ENCODE measurements around the gene GET4.

The GET4 gene

DNA sequence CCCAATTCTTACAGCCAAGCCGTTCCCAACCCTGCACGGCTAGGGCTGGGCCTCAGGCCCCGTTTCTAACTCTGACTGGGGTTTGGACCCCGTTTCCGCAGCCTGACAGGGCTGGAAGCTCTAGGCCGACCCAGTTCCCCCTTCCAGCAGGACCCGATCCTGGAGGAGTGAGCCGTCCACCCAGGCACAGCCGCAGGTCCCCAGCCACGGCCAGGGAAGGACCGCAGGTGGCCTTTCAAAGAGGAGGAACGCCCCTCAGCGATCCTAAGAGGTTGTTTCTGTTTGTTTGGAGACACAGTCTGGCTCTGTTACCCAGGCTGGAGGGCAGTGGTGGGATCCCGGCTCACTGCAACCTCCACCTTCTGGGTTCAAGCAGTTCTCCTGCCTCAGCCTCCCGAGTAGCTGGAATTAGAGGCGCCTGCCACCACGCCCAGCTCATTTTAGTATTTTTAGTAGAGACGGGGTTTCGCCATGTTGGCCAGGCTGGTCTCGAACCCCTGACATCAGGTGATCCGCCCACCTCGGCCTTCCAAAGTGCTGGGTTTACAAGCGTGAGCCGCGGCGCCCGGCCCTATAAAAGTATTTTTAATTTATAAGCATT is 778 bp upstream of the GET4 start:
- TF ChIP-seq POLR2A (IDR thresholded peaks at IDR 0.05; ENCODE audit: extremely low read depth, insufficient read length) (no peak), MYC (IDR thresholded peaks at IDR 0.05; ENCODE audit: low read depth, low read length) (no peak)
- TF ChIP-seq, protein P1, sequence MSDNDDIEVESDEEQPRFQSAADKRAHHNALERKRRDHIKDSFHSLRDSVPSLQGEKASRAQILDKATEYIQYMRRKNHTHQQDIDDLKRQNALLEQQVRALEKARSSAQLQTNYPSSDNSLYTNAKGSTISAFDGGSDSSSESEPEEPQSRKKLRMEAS (IDR thresholded peaks at IDR 0.05; ENCODE audit: low read depth, low read length) = no peak
- TF ChIP-seq, protein P2, sequence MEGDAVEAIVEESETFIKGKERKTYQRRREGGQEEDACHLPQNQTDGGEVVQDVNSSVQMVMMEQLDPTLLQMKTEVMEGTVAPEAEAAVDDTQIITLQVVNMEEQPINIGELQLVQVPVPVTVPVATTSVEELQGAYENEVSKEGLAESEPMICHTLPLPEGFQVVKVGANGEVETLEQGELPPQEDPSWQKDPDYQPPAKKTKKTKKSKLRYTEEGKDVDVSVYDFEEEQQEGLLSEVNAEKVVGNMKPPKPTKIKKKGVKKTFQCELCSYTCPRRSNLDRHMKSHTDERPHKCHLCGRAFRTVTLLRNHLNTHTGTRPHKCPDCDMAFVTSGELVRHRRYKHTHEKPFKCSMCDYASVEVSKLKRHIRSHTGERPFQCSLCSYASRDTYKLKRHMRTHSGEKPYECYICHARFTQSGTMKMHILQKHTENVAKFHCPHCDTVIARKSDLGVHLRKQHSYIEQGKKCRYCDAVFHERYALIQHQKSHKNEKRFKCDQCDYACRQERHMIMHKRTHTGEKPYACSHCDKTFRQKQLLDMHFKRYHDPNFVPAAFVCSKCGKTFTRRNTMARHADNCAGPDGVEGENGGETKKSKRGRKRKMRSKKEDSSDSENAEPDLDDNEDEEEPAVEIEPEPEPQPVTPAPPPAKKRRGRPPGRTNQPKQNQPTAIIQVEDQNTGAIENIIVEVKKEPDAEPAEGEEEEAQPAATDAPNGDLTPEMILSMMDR (IDR thresholded peaks at IDR 0.05; ENCODE audit: low read depth, low read length) = no peak
- DNase-seq (ENCODE audit: low read depth) = no peak
- no peak overlapping the region for H3K4me3 ChIP-seq (ENCODE audit: low read depth, low read length)

DNA sequence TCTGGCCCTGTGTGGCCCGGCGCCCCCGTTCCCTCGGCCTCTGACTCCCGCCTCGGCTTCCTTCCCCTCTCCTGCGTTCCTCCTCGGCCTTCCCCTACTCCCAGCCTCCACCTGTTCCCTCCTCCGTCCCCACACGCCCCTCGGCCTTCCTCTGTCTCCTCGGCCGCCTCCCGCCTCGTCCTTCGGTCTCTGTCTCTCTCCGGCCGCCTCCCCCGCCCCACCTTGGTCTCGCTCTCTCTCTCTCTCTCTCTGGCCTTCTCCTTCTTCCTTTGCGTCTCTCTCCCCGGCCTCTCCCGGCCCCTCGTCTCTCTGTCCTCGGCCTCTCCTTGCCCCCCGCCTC is 588 bp downstream of the GET4 start:
- TF ChIP-seq MYC (IDR thresholded peaks at IDR 0.05; ENCODE audit: low read depth, low read length) (no peak), POLR2A (IDR thresholded peaks at IDR 0.05; ENCODE audit: extremely low read depth, insufficient read length) (no peak)
- TF ChIP-seq, protein P2 (IDR thresholded peaks at IDR 0.05; ENCODE audit: low read depth, low read length) = no peak
- TF ChIP-seq, protein P1 (IDR thresholded peaks at IDR 0.05; ENCODE audit: low read depth, low read length) = no peak
- peak overlapping the region; percentile 67 for H3K4me3 ChIP-seq (ENCODE audit: low read depth, low read length)
- DNase-seq (ENCODE audit: low read depth) = peak; percentile 66

DNA sequence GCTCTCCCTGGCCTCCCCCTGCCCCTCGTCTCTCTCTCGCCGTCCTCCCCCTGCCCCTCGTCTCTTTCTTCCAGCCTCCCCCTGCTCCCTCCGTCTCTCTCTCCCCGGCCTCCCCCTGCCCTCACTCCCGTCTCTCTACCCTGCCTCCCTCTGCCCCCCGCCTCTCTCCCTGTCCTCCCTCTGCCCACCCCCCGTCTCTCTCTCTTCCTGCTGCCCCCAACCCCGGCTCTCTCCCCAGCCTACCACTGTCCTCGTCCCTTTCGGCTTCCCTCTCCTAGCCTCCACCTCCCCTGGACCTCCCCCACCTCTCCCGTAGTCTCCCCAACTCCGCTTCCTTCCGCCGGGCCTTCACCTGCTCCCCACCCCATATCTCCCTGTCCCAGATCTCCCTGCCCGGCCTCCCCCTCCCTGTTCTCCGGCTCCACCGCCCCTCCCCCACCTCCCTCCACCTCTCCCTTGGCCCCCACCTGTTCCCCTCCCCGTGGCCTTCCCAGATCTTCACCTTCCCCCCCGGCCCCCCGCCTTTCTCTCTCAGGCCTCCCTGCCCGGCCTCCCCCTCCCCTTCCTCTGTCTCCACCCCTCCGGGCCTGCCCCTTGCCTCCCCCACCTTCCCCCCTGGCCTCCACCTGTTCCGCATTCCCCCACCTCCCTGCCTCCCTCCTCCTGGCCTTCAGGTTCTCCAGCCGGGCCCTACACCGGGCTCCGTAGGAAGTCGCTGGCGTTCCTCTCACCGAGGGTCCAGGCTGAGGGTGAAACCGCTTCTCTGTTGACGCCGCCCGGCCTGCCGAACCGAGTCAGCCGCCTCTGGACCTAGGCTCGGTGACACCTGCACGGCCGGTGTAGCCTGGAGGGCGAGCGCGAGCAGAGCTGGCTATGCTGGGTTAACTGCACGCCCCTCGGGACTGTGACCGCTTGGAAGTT is 1.2 kb downstream of the GET4 start:
- peak overlapping the region; percentile 67 for H3K4me3 ChIP-seq (ENCODE audit: low read depth, low read length)
- peak; percentile 45 for DNase-seq (ENCODE audit: low read depth)
- TF ChIP-seq MYC (IDR thresholded peaks at IDR 0.05; ENCODE audit: low read depth, low read length) (no peak), POLR2A (IDR thresholded peaks at IDR 0.05; ENCODE audit: extremely low read depth, insufficient read length) (no peak)
- TF ChIP-seq, protein P2 (IDR thresholded peaks at IDR 0.05; ENCODE audit: low read depth, low read length) = no peak
- TF ChIP-seq, protein P1 (IDR thresholded peaks at IDR 0.05; ENCODE audit: low read depth, low read length) = no peak

DNA sequence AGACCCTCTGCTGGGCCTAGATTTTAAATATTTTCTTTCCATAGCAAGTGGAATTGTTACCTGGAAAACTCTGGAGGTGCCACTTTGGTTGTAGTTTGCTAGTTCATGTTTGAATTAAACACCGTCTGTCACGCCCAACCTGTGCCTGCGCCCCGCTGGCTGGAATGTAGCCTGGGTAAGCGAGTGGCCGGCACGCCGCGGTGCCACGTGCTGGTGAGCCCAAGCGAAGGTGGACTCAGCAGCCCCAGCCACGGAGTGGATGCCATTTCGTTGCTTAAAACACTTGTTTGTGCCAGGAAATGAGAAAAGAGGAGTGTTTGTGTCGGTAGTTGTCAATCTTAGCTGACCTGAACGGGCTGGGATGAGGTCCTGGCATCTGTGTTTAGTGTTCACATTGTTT is 2.7 kb downstream of the GET4 start:
- TF ChIP-seq, protein P2 (IDR thresholded peaks at IDR 0.05; ENCODE audit: low read depth, low read length) = no peak
- TF ChIP-seq MYC (IDR thresholded peaks at IDR 0.05; ENCODE audit: low read depth, low read length) (no peak), POLR2A (IDR thresholded peaks at IDR 0.05; ENCODE audit: extremely low read depth, insufficient read length) (no peak)
- TF ChIP-seq, protein P1 (IDR thresholded peaks at IDR 0.05; ENCODE audit: low read depth, low read length) = no peak
- DNase-seq (ENCODE audit: low read depth) = no peak
- no peak overlapping the region for H3K4me3 ChIP-seq (ENCODE audit: low read depth, low read length)

DNA sequence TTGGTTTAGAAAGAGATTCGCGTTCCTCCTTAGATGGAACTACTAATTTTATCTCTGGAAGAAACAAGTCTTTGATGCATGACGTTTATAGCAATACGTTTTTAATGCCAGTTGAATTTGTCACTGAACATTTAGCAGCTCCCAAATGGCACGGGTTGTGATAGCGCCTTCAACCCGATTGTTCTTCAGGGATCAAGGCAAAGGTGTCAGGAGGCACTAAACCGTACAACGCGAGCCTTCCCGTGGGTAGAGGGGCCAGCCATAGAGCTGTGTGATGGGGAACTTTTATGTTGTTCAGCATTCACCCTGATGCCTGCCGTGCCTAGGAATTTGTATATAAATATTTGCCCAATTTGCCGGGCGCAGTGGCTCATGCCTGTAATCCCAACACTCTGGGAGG is 3.4 kb downstream of the GET4 start:
- TF ChIP-seq, protein P2 (IDR thresholded peaks at IDR 0.05; ENCODE audit: low read depth, low read length) = no peak
- no peak for TF ChIP-seq POLR2A (IDR thresholded peaks at IDR 0.05; ENCODE audit: extremely low read depth, insufficient read length)
- TF ChIP-seq, protein P1 (IDR thresholded peaks at IDR 0.05; ENCODE audit: low read depth, low read length) = no peak
- TF ChIP-seq MYC (IDR thresholded peaks at IDR 0.05; ENCODE audit: low read depth, low read length) = no peak
- no peak overlapping the region for H3K4me3 ChIP-seq (ENCODE audit: low read depth, low read length)
- DNase-seq (ENCODE audit: low read depth) = no peak
